Measurements from ENCODE around the gene FHL2. TPM values are rescaled to one million over a fixed set of nuclear protein-coding genes. Genes with fewer than 3 reads are reported as not detected.

FHL2 gene
- total and polyA plus RNA-seq, 2 of the 13 experiments (the other 11 are each of a cell fraction or from before 2014, with no cell fraction given), result 1.9 to 74.8 TPM

GRCh38 chr2:105409717-105410116 lies 10.9 kb upstream of the FHL2 start (continued):
- TF ChIP-seq XRCC5 (optimal IDR thresholded peaks at IDR 0.05; ENCODE audit: low read length) (no peak), NFKBIZ (CRISPR knock-in tag; IDR thresholded peaks at IDR 0.05) (no peak)

GRCh38 chr2:105407946-105408743 lies 9.3 kb upstream of the FHL2 start:
- FAIRE-seq, result no peak
- no peak overlapping the region for H3K27ac ChIP-seq (ENCODE audit: extremely low read length, insufficient read depth, low read length)
- no peak overlapping the region for H3K9ac ChIP-seq (ENCODE audit: insufficient read depth, low read depth, low read length)
- H3K27me3 ChIP-seq (ENCODE audit: control insufficient read depth in 1 of 2, insufficient read depth in 2 of 2, low read length in 2 of 2), result peaks cover 1 to 52% of the 10 kb centered on the region in 2 experiments; a peak in 4 of 5 replicates
- H3K36me3 ChIP-seq (replicated peaks in 1 of 2; ENCODE audit: control insufficient read depth in 1 of 2, insufficient read depth in 2 of 2, low read length in 2 of 2), result no peaks in the 10 kb centered on the region
- no peak overlapping the region for H3K4me3 ChIP-seq (replicated peaks in 1 of 3; ENCODE audit: insufficient read depth in 1 of 3, low read depth in 2 of 3, low read length in 3 of 3)
- H2AFZ ChIP-seq (ENCODE audit: low read length), result no peak overlapping the region
- H3K9me3 ChIP-seq (ENCODE audit: low read length), result no peaks in the 10 kb centered on the region
- TF ChIP-seq ZNF792 (CRISPR knock-in tag; IDR thresholded peaks at IDR 0.05), result no peak
- no peak overlapping the region for H3K4me2 ChIP-seq (ENCODE audit: low read depth, low read length)
- CTCF ChIA-PET (ENCODE audit: low intra/inter-chr PET ratio, low total read pairs), result no interaction called here
- no peaks in the 10 kb centered on the region for H4K20me1 ChIP-seq (ENCODE audit: insufficient read depth, low read length)
- in situ Hi-C loops (cut with HindIII; ENCODE audit: extremely low pct_ligation_motif_present, low pct_unique_long_range_greater_than_20kb) (no loop called here), intact Hi-C loops (cut with micrococcal nuclease; ENCODE audit: unreplicated experiment) (no loop called here)
- POLR2A ChIA-PET, result no interaction called here
- 37% methylated on average over 7 of the region's 7 CpGs for WGBS (ENCODE audit: low lambda C conversion rate)
- ATAC-seq, result no peak
- peaks cover 28% of the 10 kb centered on the region for H3K4me1 ChIP-seq (ENCODE audit: insufficient read depth, low read length)
- BruUV-seq (replicated peaks), result no TSS peak
- no peak for DNase-seq (ENCODE audit: low spot score)
- H3K79me2 ChIP-seq (ENCODE audit: insufficient read depth, low read length), result no peaks in the 10 kb centered on the region

- in situ Hi-C loops (cut with HindIII; ENCODE audit: extremely low pct_ligation_motif_present, low pct_unique_long_range_greater_than_20kb) (no loop called here), intact Hi-C loops (cut with micrococcal nuclease; ENCODE audit: unreplicated experiment) (no loop called here)
- Histone ChIP-seq H3K27me3 (ENCODE audit: control insufficient read depth in 1 of 2, insufficient read depth in 2 of 2, low read length in 2 of 2) (peaks cover 1 to 41% of the 10 kb centered on the region in 2 experiments; a peak in 4 of 5 replicates), H3K4me1 (ENCODE audit: insufficient read depth, low read length) (peaks cover 16% of the 10 kb centered on the region), H3K4me2 (ENCODE audit: low read depth, low read length) (no peak overlapping the region), H3K9me3 (ENCODE audit: low read length) (no peaks in the 10 kb centered on the region), H3K9ac (ENCODE audit: insufficient read depth, low read depth, low read length) (no peak overlapping the region), H3K27ac (ENCODE audit: extremely low read length, insufficient read depth, low read length) (no peak overlapping the region), H4K20me1 (ENCODE audit: insufficient read depth, low read length) (no peaks in the 10 kb centered on the region), H3K79me2 (ENCODE audit: insufficient read depth, low read length) (no peaks in the 10 kb centered on the region), H3K36me3 (replicated peaks in 1 of 2; ENCODE audit: control insufficient read depth in 1 of 2, insufficient read depth in 2 of 2, low read length in 2 of 2) (no peaks in the 10 kb centered on the region), H2AFZ (ENCODE audit: low read length) (no peak overlapping the region), H3K4me3 (replicated peaks in 1 of 3; ENCODE audit: insufficient read depth in 1 of 3, low read depth in 2 of 3, low read length in 3 of 3) (no peak overlapping the region)
- CTCF ChIA-PET (ENCODE audit: low intra/inter-chr PET ratio, low total read pairs), result no interaction called here
- DNase-seq (ENCODE audit: low spot score) (no peak), FAIRE-seq (no peak), ATAC-seq (no peak)
- TF ChIP-seq PCBP2 (optimal IDR thresholded peaks at IDR 0.05; ENCODE audit: low read depth, low read length, poor library complexity, severe bottlenecking) (no peak), SAFB2 (CRISPR knock-in tag; IDR thresholded peaks at IDR 0.05; ENCODE audit: borderline replicate concordance, low read depth) (no peak), PRMT3 (CRISPR knock-in tag; IDR thresholded peaks at IDR 0.05; ENCODE audit: borderline replicate concordance, low read depth) (no peak), RELA (CRISPR knock-in tag; IDR thresholded peaks at IDR 0.05) (no peak), SNAPC5 (CRISPR knock-in tag; IDR thresholded peaks at IDR 0.05; ENCODE audit: borderline replicate concordance) (no peak)
- no TSS peak for BruUV-seq (replicated peaks)
- 41% methylated on average over 5 of the region's 5 CpGs for WGBS (ENCODE audit: low lambda C conversion rate)
- POLR2A ChIA-PET, result no interaction called here
Observed at GRCh38 chr2:105406221-105406620, 7.4 kb upstream of the FHL2 start.

Measured in HepG2 (cell line).